ENCODE measurements around the gene GATC. TPM values are rescaled to one million over a fixed set of nuclear protein-coding genes. Genes with fewer than 3 reads are reported as not detected.

GATC gene
- total and polyA plus RNA-seq, 8 donors: 4.0 to 25.3 (median 13.0) TPM

GRCh38 chr12:120402217-120402616 lies 44.0 kb upstream of the GATC start:
- no peak overlapping the region for H3K4me3 ChIP-seq
- H3K4me1 ChIP-seq: peaks cover 4 to 12% (median 8%) of the 10 kb centered on the region in 4 donors
- H3K36me3 ChIP-seq: no peaks in the 10 kb centered on the region
- TF ChIP-seq CTCF (IDR thresholded peaks at IDR 0.05) (no peak), POLR2A (IDR thresholded peaks at IDR 0.05) (no peak), POLR2AphosphoS5 (IDR thresholded peaks at IDR 0.05) (no peak), EP300 (IDR thresholded peaks at IDR 0.05) (no peak)
- intact Hi-C loops (cut with DNase I; ENCODE audit: low total_unique reads): no loop called here
- WGBS, 5 donors: 21 to 38% (median 27%) methylated on average over 13 of the region's 13 CpGs
- no peak overlapping the region for H3K27ac ChIP-seq
- H3K9me3 ChIP-seq: no peaks in the 10 kb centered on the region
- H3K27me3 ChIP-seq: peaks cover 0 to 22% (median 0%) of the 10 kb centered on the region in 3 donors
- DNase-seq: peak in 1 of 2 donors; percentile 41

DNA sequence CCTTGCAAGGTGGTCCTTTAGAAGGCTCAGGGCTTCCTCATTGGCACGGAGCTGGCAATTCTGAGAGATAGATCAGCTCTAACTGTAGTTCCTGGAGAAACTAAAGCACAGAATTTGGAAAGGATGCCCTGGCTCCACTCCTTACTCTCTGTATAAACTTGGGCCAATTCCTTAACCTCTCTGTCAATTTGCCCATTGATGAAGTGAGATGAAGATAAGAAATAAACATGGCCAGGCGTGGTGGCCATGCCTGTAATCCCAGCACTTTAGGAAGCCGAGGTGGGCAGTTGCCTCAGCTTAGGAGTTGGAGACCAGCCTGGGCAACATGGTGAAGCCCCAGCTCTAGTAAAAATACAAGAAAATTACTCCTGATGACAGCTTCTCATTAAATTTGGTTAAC lies 42.4 kb upstream of the GATC start:
- WGBS, 5 donors: 53 to 68% (median 55%) methylated on average over 3 of the region's 3 CpGs
- intact Hi-C loops (cut with DNase I; ENCODE audit: low total_unique reads): no loop called here
- Histone ChIP-seq H3K27ac (no peak overlapping the region), H3K9me3 (no peaks in the 10 kb centered on the region), H3K4me1 (no peaks in the 10 kb centered on the region), H3K27me3 (peaks cover 0 to 6% (median 0%) of the 10 kb centered on the region in 3 donors), H3K36me3 (no peaks in the 10 kb centered on the region), H3K4me3 (no peak overlapping the region)
- DNase-seq: no peak
- TF ChIP-seq CTCF (IDR thresholded peaks at IDR 0.05) (no peak), POLR2AphosphoS5 (IDR thresholded peaks at IDR 0.05) (no peak)

GRCh38 chr12:120404271-120404670 lies 42.0 kb upstream of the GATC start:
- intact Hi-C loops (cut with DNase I; ENCODE audit: low total_unique reads): no loop called here
- WGBS, 5 donors: 74 to 100% (median 83%) methylated on average over 1 of the region's 1 CpG
- H3K4me3 ChIP-seq: no peak overlapping the region
- no peaks in the 10 kb centered on the region for H3K9me3 ChIP-seq
- H3K36me3 ChIP-seq: no peaks in the 10 kb centered on the region
- no peaks in the 10 kb centered on the region for H3K4me1 ChIP-seq
- no peak overlapping the region for H3K27ac ChIP-seq
- peaks cover 0 to 5% (median 0%) of the 10 kb centered on the region in 3 donors for H3K27me3 ChIP-seq
- no peak for DNase-seq
- TF ChIP-seq POLR2A (IDR thresholded peaks at IDR 0.05) (no peak), EP300 (IDR thresholded peaks at IDR 0.05) (no peak), POLR2AphosphoS5 (IDR thresholded peaks at IDR 0.05) (no peak), CTCF (IDR thresholded peaks at IDR 0.05) (no peak)

GRCh38 chr12:120406069-120406468 lies 40.2 kb upstream of the GATC start:
- 68 to 89% (median 81%) methylated on average over 3 of the region's 3 CpGs for WGBS, 5 donors

More at GRCh38 chr12:120406069-120406468, 40.2 kb upstream of the GATC start:
- Histone ChIP-seq H3K9me3 (no peaks in the 10 kb centered on the region), H3K27me3 (no peaks in the 10 kb centered on the region), H3K4me3 (no peak overlapping the region), H3K4me1 (no peaks in the 10 kb centered on the region), H3K27ac (no peak overlapping the region), H3K36me3 (no peaks in the 10 kb centered on the region)
- peak in 1 of 2 donors; percentile 17 for DNase-seq
- intact Hi-C loops (cut with DNase I; ENCODE audit: low total_unique reads): no loop called here
- TF ChIP-seq CTCF (IDR thresholded peaks at IDR 0.05) (no peak), POLR2AphosphoS5 (IDR thresholded peaks at IDR 0.05) (no peak), EP300 (IDR thresholded peaks at IDR 0.05) (no peak), POLR2A (IDR thresholded peaks at IDR 0.05) (no peak)
